Smooth muscle cell (in vitro differentiated cells): ENCODE results near the gene KCNK4. TPM values are rescaled to one million over a fixed set of nuclear protein-coding genes. Genes with fewer than 3 reads are reported as not detected.
A peak's percentile ranks its signal among the peaks of the same experiment; 100 is the strongest.

Source experiments
- DNase-seq: peaks from one replicate; lab custom pipeline; 2025; ENCODE audit not compliant: unreplicated experiment; lab: John Stamatoyannopoulos, UW
- H2AFZ ChIP-seq: fragments of 200-600 bp; sonication (generic); 2 replicates; pipeline ENCODE4 v1.6.0; 2016; ENCODE audit warnings: antibody characterized with exemption, low read depth, mild to moderate bottlenecking
- H3F3A ChIP-seq: fragments of 200-600 bp; sonication (generic); 2 replicates; pipeline ENCODE4 v1.6.0; 2017; ENCODE audit warnings: antibody characterized with exemption, low read depth
- H3K27ac ChIP-seq: fragments of 200-600 bp; sonication (generic); 2 replicates; pipeline ENCODE4 v1.5.1; 2016; ENCODE audit warnings: low read depth, mild to moderate bottlenecking
- H3K27me3 ChIP-seq: fragments of 200-600 bp; sonication (generic); 2 replicates; pipeline ENCODE4 v1.6.1; 2016; ENCODE audit warnings: low read depth, mild to moderate bottlenecking
- H3K36me3 ChIP-seq: fragments of 200-600 bp; sonication (generic); 2 replicates; pipeline ENCODE4 v1.5.1; 2016; ENCODE audit warnings: low read depth
- H3K4me1 ChIP-seq: fragments of 200-600 bp; sonication (generic); 2 replicates; pipeline ENCODE4 v1.5.1; 2016; ENCODE audit warnings: low read depth
- H3K4me2 ChIP-seq: fragments of 200-600 bp; sonication (generic); 2 replicates; pipeline ENCODE4 v1.6.0; 2016; ENCODE audit warnings: mild to moderate bottlenecking
- H3K4me3 ChIP-seq: fragments of 200-600 bp; sonication (generic); 2 replicates; pipeline ENCODE4 v1.5.1; 2016; ENCODE audit warnings: mild to moderate bottlenecking
- H3K79me2 ChIP-seq: fragments of 200-600 bp; sonication (generic); 2 replicates; pipeline ENCODE4 v1.6.0; 2016; ENCODE audit warnings: low read depth, mild to moderate bottlenecking
- H3K9ac ChIP-seq: fragments of 200-600 bp; sonication (generic); 2 replicates; pipeline ENCODE4 v1.6.0; 2016; ENCODE audit warnings: low read depth
- H3K9me3 ChIP-seq: fragments of 200-600 bp; sonication (generic); replicated peaks from 2 replicates; pipeline ENCODE4 v1.5.1; 2016; ENCODE audit warnings: low read depth
- H4K20me1 ChIP-seq: fragments of 200-600 bp; sonication (generic); 2 replicates; pipeline ENCODE4 v1.6.0; 2016; ENCODE audit warnings: low read depth
- CTCF ChIP-seq: fragments of 200-600 bp; sonication (generic); IDR thresholded peaks from 2 replicates; pipeline ENCODE4 v1.5.1; 2017; ENCODE audit warnings: borderline replicate concordance, mild to moderate bottlenecking, antibody characterized with exemption; ENCODE audit not compliant: insufficient read depth, poor library complexity, severe bottlenecking
- WGBS: methylation state at CpG from one replicate; pipeline ENCODE4 v1.1.7; 2016; ENCODE audit warnings: low lambda C conversion rate; 5-methylcytosine and 5-hydroxymethylcytosine counted together
- polyA plus RNA-seq: library from polyadenylated mRNA; unstranded; fragments of >200 nt; fragmentation: Nextera tagmentation; extraction: Ambion mirVana; gene quantifications from 2 replicates; pipeline ENCODE4 v1.2.1, GENCODE V29; 2016
- total RNA-seq: library from RNA; depleted of rRNA; stranded (reverse); fragments of >200 nt; gene quantifications from 2 replicates; pipeline ENCODE4 v1.2.3, GENCODE V29; 2014

The KCNK4 gene
- total and polyA plus RNA-seq, 2 experiments from 2014 or later = not detected

- 3% methylated on average over 21 of the region's 23 CpGs for WGBS
- Histone ChIP-seq H3K27me3 (no peaks in the 10 kb centered on the region), H3K36me3 (no peaks in the 10 kb centered on the region), H4K20me1 (peaks cover 30% of the 10 kb centered on the region), H2AFZ (peak overlapping the region; percentile 66), H3K9ac (peak overlapping the region; percentile 75), H3K4me1 (peaks cover 19% of the 10 kb centered on the region), H3K4me3 (peak overlapping the region; percentile 92), H3K27ac (no peak overlapping the region), H3K9me3 (no peaks in the 10 kb centered on the region), H3F3A (no peaks in the 10 kb centered on the region), H3K79me2 (peaks cover 8% of the 10 kb centered on the region), H3K4me2 (peak overlapping the region; percentile 100)
- DNase-seq = no peak
- TF ChIP-seq CTCF = peak; percentile 33
Measured at GRCh38 chr11:64252003-64252872, 38.9 kb upstream of the KCNK4 start.

- Histone ChIP-seq H3K27me3 (no peaks in the 10 kb centered on the region), H4K20me1 (peaks cover 30% of the 10 kb centered on the region), H3K9ac (no peak overlapping the region), H3K4me1 (peaks cover 14% of the 10 kb centered on the region), H3F3A (no peaks in the 10 kb centered on the region), H3K27ac (no peak overlapping the region), H3K4me2 (peak overlapping the region; percentile 100), H2AFZ (no peak overlapping the region), H3K9me3 (no peaks in the 10 kb centered on the region), H3K4me3 (peak overlapping the region; percentile 92), H3K79me2 (peaks cover 8% of the 10 kb centered on the region), H3K36me3 (no peaks in the 10 kb centered on the region)
- 86% methylated on average over 8 of the region's 8 CpGs for WGBS
- TF ChIP-seq CTCF = no peak
- DNase-seq = no peak
Measured at GRCh38 chr11:64253043-64253442, 38.1 kb upstream of the KCNK4 start.

- H3K79me2 ChIP-seq = peaks cover 8% of the 10 kb centered on the region
- WGBS = 91% methylated on average over 5 of the region's 5 CpGs
- no peak for DNase-seq
- peaks cover 14% of the 10 kb centered on the region for H3K4me1 ChIP-seq
- H3F3A ChIP-seq = no peaks in the 10 kb centered on the region
- H3K27me3 ChIP-seq = no peaks in the 10 kb centered on the region
- H2AFZ ChIP-seq = no peak overlapping the region
- no peaks in the 10 kb centered on the region for H3K36me3 ChIP-seq
- TF ChIP-seq CTCF = no peak
- H3K4me2 ChIP-seq = no peak overlapping the region
- H4K20me1 ChIP-seq = peaks cover 30% of the 10 kb centered on the region
- H3K4me3 ChIP-seq = no peak overlapping the region
- H3K9me3 ChIP-seq = no peaks in the 10 kb centered on the region
- no peak overlapping the region for H3K9ac ChIP-seq
- no peak overlapping the region for H3K27ac ChIP-seq
Measured at GRCh38 chr11:64253481-64253880, 37.6 kb upstream of the KCNK4 start.

- no peak for TF ChIP-seq CTCF
- no peak overlapping the region for H2AFZ ChIP-seq
Measured at GRCh38 chr11:64254326-64254725, 36.8 kb upstream of the KCNK4 start.

More at GRCh38 chr11:64254326-64254725, 36.8 kb upstream of the KCNK4 start:
- no peak overlapping the region for H3K27ac ChIP-seq
- no peak for DNase-seq
- H3K9ac ChIP-seq = no peak overlapping the region
- H3K79me2 ChIP-seq = peaks cover 8% of the 10 kb centered on the region
- no peak overlapping the region for H3K4me3 ChIP-seq
- peaks cover 11% of the 10 kb centered on the region for H3K4me1 ChIP-seq
- H3K27me3 ChIP-seq = no peaks in the 10 kb centered on the region
- over 99% methylated on average over 7 of the region's 7 CpGs for WGBS
- H3F3A ChIP-seq = no peaks in the 10 kb centered on the region
- no peaks in the 10 kb centered on the region for H3K9me3 ChIP-seq
- no peaks in the 10 kb centered on the region for H3K36me3 ChIP-seq
- peaks cover 30% of the 10 kb centered on the region for H4K20me1 ChIP-seq
- H3K4me2 ChIP-seq = no peak overlapping the region
